Stimulated activated CD8-positive, alpha-beta memory T cell treated with anti-CD3 and anti-CD28 coated beads, Interleukin-4, amount 100 ng/mL, for 24 hours (primary cell): ENCODE results near the gene VWA1.
"Not testable (repeated sequence)": the region's sequence is repeated elsewhere in the genome, so short reads cannot be mapped to it uniquely, and the experiment has no call there.

Experiments used
- DNase-seq: peaks from one replicate; pipeline ENCODE4 v3.0.0-alpha.2; 2020; ENCODE audit warnings: low read depth

The VWA1 gene

GRCh38 chr1:1435106-1435903, at the start of gene VWA1:
TSS of gene VWA1 (plus strand) at chr1:1435690. CDS start at chr1:1435749, 59 bp downstream.
- DNase-seq: peak; percentile 50

- no peak for DNase-seq
These were observed 49.6 kb upstream of the VWA1 start for GRCh38 chr1:1385931-1386330.

- no peak for DNase-seq
These were observed 48.1 kb upstream of the VWA1 start for GRCh38 chr1:1387098-1388077.

- DNase-seq: no peak
These were observed 47.4 kb upstream of the VWA1 start for GRCh38 chr1:1388078-1388472.

GRCh38 chr1:1390675-1391074, 44.8 kb upstream of the VWA1 start:
- DNase-seq: no peak

- no peak for DNase-seq
These were observed 44.3 kb upstream of the VWA1 start for GRCh38 chr1:1391225-1391624.

- no peak for DNase-seq
These were observed 42.5 kb upstream of the VWA1 start for GRCh38 chr1:1393014-1393413.

- no peak for DNase-seq
These were observed 42.1 kb upstream of the VWA1 start for GRCh38 chr1:1393428-1393827.

GRCh38 chr1:1394116-1394515, 41.4 kb upstream of the VWA1 start:
- no peak for DNase-seq

GRCh38 chr1:1395166-1395565, 40.3 kb upstream of the VWA1 start:
- no peak for DNase-seq

- DNase-seq: no peak
These were observed 37.5 kb upstream of the VWA1 start for GRCh38 chr1:1397839-1398523.

GRCh38 chr1:1398677-1399186, 36.8 kb upstream of the VWA1 start:
- DNase-seq: no peak

- DNase-seq: peak; percentile 99
These were observed 36.2 kb upstream of the VWA1 start, which contains the start of gene CCNL2 for GRCh38 chr1:1399187-1399871. TSS of gene CCNL2 (minus strand) at chr1:1399335. CDS start at chr1:1399306, 29 bp downstream.

- DNase-seq: no peak
These were observed 35.5 kb upstream of the VWA1 start for GRCh38 chr1:1399872-1400575.

GRCh38 chr1:1400576-1401456, 34.7 kb upstream of the VWA1 start:
- no peak for DNase-seq

- no peak for DNase-seq
These were observed 34.0 kb upstream of the VWA1 start for GRCh38 chr1:1401457-1402010.

GRCh38 chr1:1402072-1402900, 33.2 kb upstream of the VWA1 start:
- no peak for DNase-seq

- DNase-seq: not testable (repeated sequence)
These were observed 32.5 kb upstream of the VWA1 start for GRCh38 chr1:1402901-1403392.
